ENCODE data around the gene MUC13.
"Not testable (repeated sequence)": the region's sequence is repeated elsewhere in the genome, so short reads cannot be mapped to it uniquely, and the experiment has no call there.

The MUC13 gene

GRCh38 chr3:124934577-124934976 is at the start of gene MUC13:
Gene MUC13 (minus strand): TSS chr3:124934751. CDS start chr3:124934712, 39 bp downstream.
- no peak for DNase-seq

- no peak for DNase-seq
Measured at GRCh38 chr3:124982855-124983254, 48.3 kb upstream of the MUC13 start.

- DNase-seq, result no peak
Measured at GRCh38 chr3:124981472-124981871, 46.9 kb upstream of the MUC13 start.

GRCh38 chr3:124978627-124979026 is 44.1 kb upstream of the MUC13 start:
- DNase-seq, result no peak

- no peak for DNase-seq
Measured at GRCh38 chr3:124976383-124976782, 41.8 kb upstream of the MUC13 start.

GRCh38 chr3:124974691-124975090 is 40.1 kb upstream of the MUC13 start:
- no peak for DNase-seq

- no peak for DNase-seq
Measured at GRCh38 chr3:124973290-124973689, 38.7 kb upstream of the MUC13 start.

- DNase-seq, result no peak
Measured at GRCh38 chr3:124972457-124972856, 37.9 kb upstream of the MUC13 start.

GRCh38 chr3:124969963-124970722 is 35.6 kb upstream of the MUC13 start:
- no peak for DNase-seq

- no peak for DNase-seq
Measured at GRCh38 chr3:124969190-124969589, 34.6 kb upstream of the MUC13 start.

GRCh38 chr3:124967964-124968363 is 33.4 kb upstream of the MUC13 start:
- DNase-seq, result no peak

- no peak for DNase-seq
Measured at GRCh38 chr3:124966521-124967445, 32.2 kb upstream of the MUC13 start.

- DNase-seq, result no peak
Measured at GRCh38 chr3:124965413-124965812, 30.9 kb upstream of the MUC13 start.

GRCh38 chr3:124964387-124964786 is 29.8 kb upstream of the MUC13 start:
- DNase-seq, result no peak

- DNase-seq, result no peak
Measured at GRCh38 chr3:124963755-124964154, 29.2 kb upstream of the MUC13 start.

GRCh38 chr3:124962403-124962940 is 27.9 kb upstream of the MUC13 start:
- no peak for DNase-seq

- no peak for DNase-seq
Measured at GRCh38 chr3:124960698-124961097, 26.1 kb upstream of the MUC13 start.

GRCh38 chr3:124960105-124960504 is 25.6 kb upstream of the MUC13 start:
- no peak for DNase-seq

- not testable (repeated sequence) for DNase-seq
Measured at GRCh38 chr3:124957951-124958350, 23.4 kb upstream of the MUC13 start.

GRCh38 chr3:124952282-124952855 is 17.8 kb upstream of the MUC13 start:
- no peak for DNase-seq

GRCh38 chr3:124951511-124952281 is 17.1 kb upstream of the MUC13 start:
- no peak for DNase-seq

- no peak for DNase-seq
Measured at GRCh38 chr3:124950026-124950425, 15.5 kb upstream of the MUC13 start.

- no peak for DNase-seq
Measured at GRCh38 chr3:124942613-124943012, 8.1 kb upstream of the MUC13 start.
